Measurements from ENCODE around the gene ARVCF.

DNA sequence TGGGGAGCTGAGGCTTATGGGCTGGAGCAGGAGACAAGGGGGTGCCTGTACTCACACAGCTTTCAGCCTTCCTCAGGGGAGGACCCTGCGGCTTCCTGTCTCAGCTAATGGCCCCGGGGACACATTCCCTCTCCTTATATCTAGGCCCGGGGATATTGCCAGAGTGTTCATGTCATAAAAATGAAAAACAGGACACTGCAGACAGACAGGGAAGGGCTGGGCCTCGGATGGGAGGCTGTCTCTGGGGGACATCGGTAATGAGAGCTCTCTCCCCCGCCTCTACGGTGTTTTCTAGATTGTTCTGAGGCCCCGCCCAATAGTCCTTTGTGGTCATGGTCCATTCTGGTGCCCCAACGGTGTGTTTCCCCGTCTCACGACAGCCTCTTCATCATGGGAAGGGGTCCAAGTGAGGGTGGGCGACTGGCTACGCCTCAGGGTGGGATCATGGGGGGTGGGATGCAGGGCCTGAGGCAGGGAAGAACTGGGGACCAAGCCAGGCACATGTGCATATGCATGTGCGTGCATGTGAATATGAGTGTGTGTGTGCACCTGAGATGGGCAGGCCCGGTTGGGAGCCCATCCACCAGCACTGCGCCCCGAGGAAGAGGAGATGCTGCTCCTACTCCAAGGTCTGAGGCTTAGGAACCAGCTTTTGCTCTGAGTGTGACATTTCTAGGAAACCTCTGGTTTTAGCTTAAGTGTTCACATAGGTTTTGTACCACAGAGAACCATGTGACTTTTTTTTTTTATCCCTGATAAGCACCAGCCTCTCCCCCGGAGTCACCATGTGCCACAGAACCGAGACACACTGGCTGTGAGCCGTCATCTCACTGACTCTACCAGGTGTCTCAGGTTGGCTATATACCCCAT is 5.3 kb downstream of the ARVCF start:
- TF ChIP-seq, protein P1, sequence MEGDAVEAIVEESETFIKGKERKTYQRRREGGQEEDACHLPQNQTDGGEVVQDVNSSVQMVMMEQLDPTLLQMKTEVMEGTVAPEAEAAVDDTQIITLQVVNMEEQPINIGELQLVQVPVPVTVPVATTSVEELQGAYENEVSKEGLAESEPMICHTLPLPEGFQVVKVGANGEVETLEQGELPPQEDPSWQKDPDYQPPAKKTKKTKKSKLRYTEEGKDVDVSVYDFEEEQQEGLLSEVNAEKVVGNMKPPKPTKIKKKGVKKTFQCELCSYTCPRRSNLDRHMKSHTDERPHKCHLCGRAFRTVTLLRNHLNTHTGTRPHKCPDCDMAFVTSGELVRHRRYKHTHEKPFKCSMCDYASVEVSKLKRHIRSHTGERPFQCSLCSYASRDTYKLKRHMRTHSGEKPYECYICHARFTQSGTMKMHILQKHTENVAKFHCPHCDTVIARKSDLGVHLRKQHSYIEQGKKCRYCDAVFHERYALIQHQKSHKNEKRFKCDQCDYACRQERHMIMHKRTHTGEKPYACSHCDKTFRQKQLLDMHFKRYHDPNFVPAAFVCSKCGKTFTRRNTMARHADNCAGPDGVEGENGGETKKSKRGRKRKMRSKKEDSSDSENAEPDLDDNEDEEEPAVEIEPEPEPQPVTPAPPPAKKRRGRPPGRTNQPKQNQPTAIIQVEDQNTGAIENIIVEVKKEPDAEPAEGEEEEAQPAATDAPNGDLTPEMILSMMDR (IDR thresholded peaks at IDR 0.05) = no peak
- TF ChIP-seq EP300 (IDR thresholded peaks at IDR 0.05) (no peak), POLR2A (IDR thresholded peaks at IDR 0.05) (no peak)

Measured in gastroesophageal sphincter (tissue), 3 donors.